GM19324 (cell line): ENCODE results near the gene GAA.

Experiments
- ATAC-seq: cut with Tn5 transposase; IDR thresholded peaks from one replicate; pipeline ENCODE4 v1.9.1; 2021; ENCODE audit warnings: mild to moderate bottlenecking, moderate library complexity; ENCODE audit not compliant: unreplicated experiment, low FRiP score

Gene GAA

DNA sequence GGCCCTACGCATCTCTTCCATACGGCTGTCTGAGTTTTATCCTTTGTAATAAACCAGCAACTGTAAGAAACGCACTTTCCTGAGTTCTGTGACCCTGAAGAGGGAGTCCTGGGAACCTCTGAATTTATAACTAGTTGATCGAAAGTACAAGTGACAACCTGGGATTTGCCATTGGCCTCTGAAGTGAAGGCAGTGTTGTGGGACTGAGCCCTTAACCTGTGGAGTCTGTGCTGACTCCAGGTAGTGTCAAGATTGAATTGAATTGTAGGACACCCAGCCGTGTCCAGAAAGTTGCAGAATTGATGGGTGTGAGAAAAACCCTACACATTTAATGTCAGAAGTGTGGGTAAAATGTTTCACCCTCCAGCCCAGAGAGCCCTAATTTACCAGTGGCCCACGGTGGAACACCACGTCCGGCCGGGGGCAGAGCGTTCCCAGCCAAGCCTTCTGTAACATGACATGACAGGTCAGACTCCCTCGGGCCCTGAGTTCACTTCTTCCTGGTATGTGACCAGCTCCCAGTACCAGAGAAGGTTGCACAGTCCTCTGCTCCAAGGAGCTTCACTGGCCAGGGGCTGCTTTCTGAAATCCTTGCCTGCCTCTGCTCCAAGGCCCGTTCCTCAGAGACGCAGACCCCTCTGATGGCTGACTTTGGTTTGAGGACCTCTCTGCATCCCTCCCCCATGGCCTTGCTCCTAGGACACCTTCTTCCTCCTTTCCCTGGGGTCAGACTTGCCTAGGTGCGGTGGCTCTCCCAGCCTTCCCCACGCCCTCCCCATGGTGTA is 1.5 kb downstream of the GAA start:
- ATAC-seq = no peak

DNA sequence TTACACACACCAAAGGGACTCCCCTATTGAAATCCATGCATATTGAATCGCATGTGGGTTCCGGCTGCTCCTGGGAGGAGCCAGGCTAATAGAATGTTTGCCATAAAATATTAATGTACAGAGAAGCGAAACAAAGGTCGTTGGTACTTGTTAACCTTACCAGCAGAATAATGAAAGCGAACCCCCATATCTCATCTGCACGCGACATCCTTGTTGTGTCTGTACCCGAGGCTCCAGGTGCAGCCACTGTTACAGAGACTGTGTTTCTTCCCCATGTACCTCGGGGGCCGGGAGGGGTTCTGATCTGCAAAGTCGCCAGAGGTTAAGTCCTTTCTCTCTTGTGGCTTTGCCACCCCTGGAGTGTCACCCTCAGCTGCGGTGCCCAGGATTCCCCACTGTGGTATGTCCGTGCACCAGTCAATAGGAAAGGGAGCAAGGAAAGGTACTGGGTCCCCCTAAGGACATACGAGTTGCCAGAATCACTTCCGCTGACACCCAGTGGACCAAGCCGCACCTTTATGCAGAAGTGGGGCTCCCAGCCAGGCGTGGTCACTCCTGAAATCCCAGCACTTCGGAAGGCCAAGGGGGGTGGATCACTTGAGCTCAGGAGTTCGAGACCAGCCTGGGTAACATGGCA is 2.2 kb downstream of the GAA start:
- no peak for ATAC-seq

- no peak for ATAC-seq
Observed at GRCh38 chr17:80104321-80104955, 3.1 kb downstream of the GAA start.

GRCh38 chr17:80104956-80105375 is 3.6 kb downstream of the GAA start:
- ATAC-seq = no peak

DNA sequence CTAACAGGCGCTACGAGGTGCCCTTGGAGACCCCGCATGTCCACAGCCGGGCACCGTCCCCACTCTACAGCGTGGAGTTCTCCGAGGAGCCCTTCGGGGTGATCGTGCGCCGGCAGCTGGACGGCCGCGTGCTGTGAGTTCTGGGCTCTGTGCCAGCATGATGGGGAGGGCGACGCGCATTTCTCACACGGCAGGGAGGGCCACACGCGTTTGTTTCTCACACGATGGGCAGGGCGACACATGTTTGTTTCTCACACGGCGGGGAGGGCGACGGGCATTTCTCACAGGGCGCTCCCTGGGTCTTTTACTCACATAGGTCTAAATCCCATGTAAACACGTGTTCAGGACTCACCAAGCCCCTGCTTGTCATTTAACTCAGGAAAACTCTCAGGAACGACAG is 4.4 kb downstream of the GAA start:
- ATAC-seq = no peak

GRCh38 chr17:80106176-80106575 is 4.8 kb downstream of the GAA start:
- ATAC-seq = no peak

GRCh38 chr17:80106751-80107150 is 5.4 kb downstream of the GAA start:
- no peak for ATAC-seq

- ATAC-seq = no peak
Observed at GRCh38 chr17:80107231-80108021, 6.0 kb downstream of the GAA start.

DNA sequence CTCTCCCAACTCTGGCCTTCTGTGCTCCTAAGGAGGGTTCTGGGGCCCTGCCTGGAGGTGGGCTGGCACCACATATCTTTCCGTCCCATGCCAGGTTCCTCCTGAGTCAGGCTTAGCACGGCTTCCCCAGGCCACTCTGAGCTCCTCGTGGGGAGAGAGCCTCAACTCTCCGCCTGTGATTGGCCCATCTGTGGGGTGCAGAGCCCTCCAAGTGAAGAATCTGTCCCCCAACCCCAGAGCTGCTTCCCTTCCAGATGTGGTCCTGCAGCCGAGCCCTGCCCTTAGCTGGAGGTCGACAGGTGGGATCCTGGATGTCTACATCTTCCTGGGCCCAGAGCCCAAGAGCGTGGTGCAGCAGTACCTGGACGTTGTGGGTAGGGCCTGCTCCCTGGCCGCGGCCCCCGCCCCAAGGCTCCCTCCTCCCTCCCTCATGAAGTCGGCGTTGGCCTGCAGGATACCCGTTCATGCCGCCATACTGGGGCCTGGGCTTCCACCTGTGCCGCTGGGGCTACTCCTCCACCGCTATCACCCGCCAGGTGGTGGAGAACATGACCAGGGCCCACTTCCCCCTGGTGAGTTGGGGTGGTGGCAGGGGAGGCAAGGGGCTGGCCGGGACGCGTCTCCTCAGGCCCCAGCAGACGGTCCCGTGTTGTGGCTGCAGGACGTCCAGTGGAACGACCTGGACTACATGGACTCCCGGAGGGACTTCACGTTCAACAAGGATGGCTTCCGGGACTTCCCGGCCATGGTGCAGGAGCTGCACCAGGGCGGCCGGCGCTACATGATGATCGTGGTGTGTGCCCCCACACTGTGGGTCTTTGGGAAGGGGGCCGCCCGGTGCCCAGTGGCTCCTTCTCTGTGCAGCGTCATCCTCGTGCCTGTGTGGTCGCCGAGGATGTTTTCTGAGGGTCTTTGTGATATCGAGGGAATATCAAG is 6.9 kb downstream of the GAA start:
- no peak for ATAC-seq

DNA sequence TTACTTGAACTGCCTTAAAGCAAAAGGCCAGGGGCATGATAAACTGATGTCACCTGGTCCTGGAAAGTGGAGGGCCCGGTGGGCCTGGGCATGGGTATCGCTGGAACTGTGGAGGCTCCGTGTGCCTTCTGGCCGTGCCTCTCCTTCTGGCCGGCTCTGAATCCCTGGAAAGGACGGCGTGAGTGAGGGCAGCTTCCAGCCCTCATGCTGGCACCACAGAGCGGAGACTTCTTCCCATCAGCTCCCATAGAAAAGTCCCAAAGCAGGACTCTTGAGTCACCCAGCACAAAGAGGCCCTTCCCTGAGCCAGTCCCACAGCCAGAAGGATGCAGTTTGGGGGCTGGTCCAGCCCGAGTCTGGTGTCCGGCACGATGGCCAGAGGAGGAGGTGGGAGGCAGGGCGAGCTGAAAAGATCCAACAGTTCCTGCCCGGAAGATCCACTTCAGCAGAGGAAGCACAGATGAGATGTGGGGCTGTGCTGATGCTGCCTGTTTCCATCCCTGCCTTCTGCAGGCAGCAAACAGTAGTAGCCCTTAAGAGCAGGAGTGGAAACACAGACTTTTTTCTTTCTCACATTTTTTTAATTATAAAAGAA is 7.8 kb downstream of the GAA start:
- no peak for ATAC-seq

DNA sequence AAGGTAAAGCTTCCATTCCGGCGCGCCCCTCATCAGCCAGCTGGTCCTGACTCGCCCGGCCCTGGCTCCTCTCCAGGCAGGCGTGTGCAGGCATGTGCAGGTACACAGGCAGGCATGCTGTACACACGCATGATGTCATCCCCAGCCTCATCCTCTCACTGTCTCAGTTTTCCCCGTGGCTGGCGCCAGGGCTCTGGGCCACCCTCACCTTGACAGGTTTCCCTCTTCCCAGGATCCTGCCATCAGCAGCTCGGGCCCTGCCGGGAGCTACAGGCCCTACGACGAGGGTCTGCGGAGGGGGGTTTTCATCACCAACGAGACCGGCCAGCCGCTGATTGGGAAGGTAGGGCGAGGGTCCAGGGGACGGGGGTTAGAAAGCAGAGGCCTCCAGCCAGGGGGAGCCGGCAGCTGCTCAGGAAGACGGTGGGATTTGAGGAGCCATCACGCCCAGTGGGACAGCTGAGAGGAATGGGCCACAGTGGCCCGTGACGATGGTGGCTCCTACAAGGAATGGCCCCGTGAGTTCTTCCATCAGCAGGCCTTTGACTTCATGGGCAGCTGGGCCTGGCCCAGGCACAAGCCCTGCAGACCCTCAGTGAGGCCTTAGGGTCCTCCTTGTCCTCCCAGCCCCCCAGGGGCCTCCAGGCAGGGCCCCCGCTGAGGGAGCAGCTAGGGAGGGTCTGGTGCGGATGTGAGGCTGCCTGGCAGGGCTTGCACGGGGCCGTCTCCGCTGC is 8.5 kb downstream of the GAA start:
- no peak for ATAC-seq

DNA sequence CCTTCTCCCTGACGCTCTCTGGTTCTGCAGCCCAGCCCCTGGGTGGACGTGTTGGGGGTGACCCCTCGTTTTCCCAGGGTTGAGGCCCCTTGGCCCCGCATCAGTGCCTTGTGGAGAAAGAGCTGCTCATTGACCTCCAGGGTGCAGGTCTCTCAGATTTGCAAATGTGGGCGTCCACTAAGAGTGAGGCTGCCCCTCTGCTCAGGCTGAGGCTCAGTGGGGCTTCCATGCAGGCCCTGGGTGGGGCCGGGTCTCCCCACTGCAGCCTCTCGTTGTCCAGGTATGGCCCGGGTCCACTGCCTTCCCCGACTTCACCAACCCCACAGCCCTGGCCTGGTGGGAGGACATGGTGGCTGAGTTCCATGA is 9.0 kb downstream of the GAA start:
- no peak for ATAC-seq

- no peak for ATAC-seq
Observed at GRCh38 chr17:80110927-80111701, 9.7 kb downstream of the GAA start.

GRCh38 chr17:80111702-80112470 is 10.5 kb downstream of the GAA start:
- no peak for ATAC-seq

DNA sequence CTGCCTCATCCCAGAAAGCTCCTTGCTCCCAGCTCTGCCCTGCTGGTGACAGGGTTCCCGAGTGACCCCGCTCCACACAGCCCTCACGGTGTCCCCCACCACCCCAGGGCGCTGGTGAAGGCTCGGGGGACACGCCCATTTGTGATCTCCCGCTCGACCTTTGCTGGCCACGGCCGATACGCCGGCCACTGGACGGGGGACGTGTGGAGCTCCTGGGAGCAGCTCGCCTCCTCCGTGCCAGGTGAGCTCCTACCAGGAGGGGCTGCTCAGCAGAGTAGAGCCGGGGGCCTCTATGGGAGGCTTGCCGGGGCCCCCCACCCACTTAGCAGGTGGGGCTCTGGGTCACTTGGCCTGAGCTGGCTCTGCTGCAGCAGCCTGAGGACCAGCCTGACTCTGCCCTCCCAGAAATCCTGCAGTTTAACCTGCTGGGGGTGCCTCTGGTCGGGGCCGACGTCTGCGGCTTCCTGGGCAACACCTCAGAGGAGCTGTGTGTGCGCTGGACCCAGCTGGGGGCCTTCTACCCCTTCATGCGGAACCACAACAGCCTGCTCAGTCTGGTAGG is 11.2 kb downstream of the GAA start:
- ATAC-seq = no peak

GRCh38 chr17:80113033-80113484 is 11.7 kb downstream of the GAA start:
- ATAC-seq = no peak

- ATAC-seq = no peak
Observed at GRCh38 chr17:80114758-80115157, 13.4 kb downstream of the GAA start.
